Measurements from ENCODE around the gene C16orf54.
A peak's percentile ranks its signal among the peaks of the same experiment; 100 is the strongest.
"Not testable (repeated sequence)": the region's sequence is repeated elsewhere in the genome, so short reads cannot be mapped to it uniquely, and the experiment has no call there.

Gene C16orf54

GRCh38 chr16:29721167-29721879 lies 24.5 kb downstream of the C16orf54 start:
- peak; percentile 69 for DNase-seq (ENCODE audit: low read depth)
- TF ChIP-seq, protein P1, sequence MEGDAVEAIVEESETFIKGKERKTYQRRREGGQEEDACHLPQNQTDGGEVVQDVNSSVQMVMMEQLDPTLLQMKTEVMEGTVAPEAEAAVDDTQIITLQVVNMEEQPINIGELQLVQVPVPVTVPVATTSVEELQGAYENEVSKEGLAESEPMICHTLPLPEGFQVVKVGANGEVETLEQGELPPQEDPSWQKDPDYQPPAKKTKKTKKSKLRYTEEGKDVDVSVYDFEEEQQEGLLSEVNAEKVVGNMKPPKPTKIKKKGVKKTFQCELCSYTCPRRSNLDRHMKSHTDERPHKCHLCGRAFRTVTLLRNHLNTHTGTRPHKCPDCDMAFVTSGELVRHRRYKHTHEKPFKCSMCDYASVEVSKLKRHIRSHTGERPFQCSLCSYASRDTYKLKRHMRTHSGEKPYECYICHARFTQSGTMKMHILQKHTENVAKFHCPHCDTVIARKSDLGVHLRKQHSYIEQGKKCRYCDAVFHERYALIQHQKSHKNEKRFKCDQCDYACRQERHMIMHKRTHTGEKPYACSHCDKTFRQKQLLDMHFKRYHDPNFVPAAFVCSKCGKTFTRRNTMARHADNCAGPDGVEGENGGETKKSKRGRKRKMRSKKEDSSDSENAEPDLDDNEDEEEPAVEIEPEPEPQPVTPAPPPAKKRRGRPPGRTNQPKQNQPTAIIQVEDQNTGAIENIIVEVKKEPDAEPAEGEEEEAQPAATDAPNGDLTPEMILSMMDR (conservative IDR thresholded peaks at IDR 0.05; ENCODE audit: low read depth, low read length), result peak; percentile 67
- not testable (repeated sequence) for H3K4me3 ChIP-seq (ENCODE audit: low read depth, low read length)

- DNase-seq (ENCODE audit: low read depth), result no peak
- H3K4me3 ChIP-seq (ENCODE audit: low read depth, low read length), result no peak overlapping the region
- TF ChIP-seq, protein P1 (conservative IDR thresholded peaks at IDR 0.05; ENCODE audit: low read depth, low read length), result no peak
Observed at GRCh38 chr16:29720703-29721102, 25.1 kb downstream of the C16orf54 start.

- DNase-seq (ENCODE audit: low read depth), result no peak
- TF ChIP-seq, protein P1 (conservative IDR thresholded peaks at IDR 0.05; ENCODE audit: low read depth, low read length), result no peak
- no peak overlapping the region for H3K4me3 ChIP-seq (ENCODE audit: low read depth, low read length)
Observed at GRCh38 chr16:29719063-29719462, 26.7 kb downstream of the C16orf54 start.

- H3K4me3 ChIP-seq (ENCODE audit: low read depth, low read length), result no peak overlapping the region
- DNase-seq (ENCODE audit: low read depth), result no peak
- TF ChIP-seq, protein P1 (conservative IDR thresholded peaks at IDR 0.05; ENCODE audit: low read depth, low read length), result no peak
Observed at GRCh38 chr16:29717113-29717512, 28.7 kb downstream of the C16orf54 start.

GRCh38 chr16:29714972-29715371 lies 30.8 kb downstream of the C16orf54 start:
- TF ChIP-seq, protein P1 (conservative IDR thresholded peaks at IDR 0.05; ENCODE audit: low read depth, low read length), result no peak
- DNase-seq (ENCODE audit: low read depth), result no peak
- H3K4me3 ChIP-seq (ENCODE audit: low read depth, low read length), result no peak overlapping the region

DNA sequence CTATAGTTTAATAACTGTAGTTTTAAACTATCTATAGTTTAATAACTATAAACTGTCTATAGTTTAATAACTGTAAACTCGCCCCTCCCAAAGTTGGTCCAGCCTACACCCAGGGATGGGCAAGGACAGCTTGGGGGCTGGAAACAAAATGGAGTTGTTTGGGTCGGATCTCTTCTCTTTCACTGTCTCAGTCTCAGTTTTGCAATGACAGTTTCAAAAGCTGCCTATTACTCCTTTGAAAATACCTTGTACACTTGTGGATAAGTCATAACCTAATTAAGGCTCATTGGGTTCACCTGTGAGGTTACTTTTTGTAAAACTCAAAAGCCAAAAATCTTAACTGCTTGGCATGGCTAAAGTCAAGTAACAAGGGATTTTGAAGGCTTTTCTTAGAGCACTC lies 31.4 kb downstream of the C16orf54 start:
- DNase-seq (ENCODE audit: low read depth), result no peak
- TF ChIP-seq, protein P1 (conservative IDR thresholded peaks at IDR 0.05; ENCODE audit: low read depth, low read length), result no peak
- no peak overlapping the region for H3K4me3 ChIP-seq (ENCODE audit: low read depth, low read length)

DNA sequence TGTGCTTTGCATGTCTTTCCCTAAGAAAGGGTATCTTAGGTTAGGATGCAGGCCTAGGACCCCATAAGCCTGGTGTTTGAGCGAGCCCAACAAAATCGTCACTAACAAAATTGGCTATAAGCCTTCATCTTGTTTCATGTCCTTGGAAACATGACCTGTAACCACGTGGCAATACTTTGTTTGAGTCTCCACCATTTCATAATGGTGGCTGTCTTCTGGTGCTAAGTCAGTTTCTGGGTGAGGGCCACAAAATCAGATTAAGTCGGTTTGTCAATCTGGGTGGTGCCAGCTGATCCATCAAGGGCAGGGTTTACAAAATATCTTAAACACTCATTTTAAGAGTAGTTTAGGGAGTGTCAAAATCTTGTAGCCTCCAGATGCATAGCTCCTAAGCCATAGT lies 33.0 kb downstream of the C16orf54 start:
- DNase-seq (ENCODE audit: low read depth), result no peak
- H3K4me3 ChIP-seq (ENCODE audit: low read depth, low read length), result no peak overlapping the region
- TF ChIP-seq, protein P1 (conservative IDR thresholded peaks at IDR 0.05; ENCODE audit: low read depth, low read length), result no peak

Data from choroid plexus epithelial cell (primary cell).